Gastrocnemius medialis (tissue), 4 donors: ENCODE results near the gene DDX10.

Experiments
- CTCF ChIP-seq, 5 experiments: fragments of 450-650 bp in 3 of 5; fragments of 200-600 bp in 2 of 5; sonication (generic) in 2 of 5; IDR thresholded peaks in 4 of 5; conservative IDR thresholded peaks in 1 of 5; 1 replicate in 4 of 5; 2 replicates in 1 of 5; pipeline ENCODE4 v1.5.1; 2016 to 2019; ENCODE audit warnings: antibody characterized with exemption in 5 of 5, mild to moderate bottlenecking in 3 of 5, moderate library complexity in 3 of 5
- POLR2A ChIP-seq, 2 donors: fragments of 450-650 bp; IDR thresholded peaks; one replicate each; pipeline ENCODE4 v1.6.1; 2017; ENCODE audit warnings: antibody characterized with exemption in 2 of 2, mild to moderate bottlenecking in 2 of 2, moderate library complexity in 2 of 2

- no peak for TF ChIP-seq POLR2A (IDR thresholded peaks at IDR 0.05)
- TF ChIP-seq CTCF (IDR thresholded peaks at IDR 0.05 in 4 of 5, conservative IDR thresholded peaks at IDR 0.05 in 1 of 5) = no peak
Measured at GRCh38 chr11:108805030-108805429, 140.2 kb downstream of the DDX10 start.
